GM18907 (cell line): ENCODE results near the gene UVRAG.

Source experiments
- ATAC-seq: cut with Tn5 transposase; IDR thresholded peaks from one replicate; pipeline ENCODE4 v1.9.1; 2021; ENCODE audit warnings: mild to moderate bottlenecking, moderate library complexity; ENCODE audit not compliant: unreplicated experiment

UVRAG gene

GRCh38 chr11:75802913-75803820 is 11.8 kb upstream of the UVRAG start:
- peak; percentile 75 for ATAC-seq

GRCh38 chr11:75809111-75809510 is 5.9 kb upstream of the UVRAG start:
- ATAC-seq = no peak

DNA sequence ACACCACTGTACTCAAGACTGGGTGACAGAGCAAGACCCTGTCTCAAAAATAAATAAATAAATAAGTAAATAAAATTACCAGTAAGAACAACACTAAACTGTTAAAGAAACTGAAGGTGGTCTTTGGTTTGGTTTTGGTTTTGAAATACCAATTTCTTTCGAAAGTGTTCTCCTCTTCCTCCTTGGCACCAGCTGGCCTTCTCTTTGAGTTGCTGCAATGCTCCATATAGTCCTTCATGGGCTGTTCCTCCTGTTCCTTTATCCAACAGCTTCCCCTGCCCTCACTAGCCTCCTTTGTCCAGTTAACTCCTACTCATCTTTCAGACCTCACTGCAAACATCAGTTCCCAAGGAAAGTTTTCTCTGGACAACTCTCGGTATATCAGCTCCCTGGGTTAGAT is 5.0 kb upstream of the UVRAG start:
- no peak for ATAC-seq

DNA sequence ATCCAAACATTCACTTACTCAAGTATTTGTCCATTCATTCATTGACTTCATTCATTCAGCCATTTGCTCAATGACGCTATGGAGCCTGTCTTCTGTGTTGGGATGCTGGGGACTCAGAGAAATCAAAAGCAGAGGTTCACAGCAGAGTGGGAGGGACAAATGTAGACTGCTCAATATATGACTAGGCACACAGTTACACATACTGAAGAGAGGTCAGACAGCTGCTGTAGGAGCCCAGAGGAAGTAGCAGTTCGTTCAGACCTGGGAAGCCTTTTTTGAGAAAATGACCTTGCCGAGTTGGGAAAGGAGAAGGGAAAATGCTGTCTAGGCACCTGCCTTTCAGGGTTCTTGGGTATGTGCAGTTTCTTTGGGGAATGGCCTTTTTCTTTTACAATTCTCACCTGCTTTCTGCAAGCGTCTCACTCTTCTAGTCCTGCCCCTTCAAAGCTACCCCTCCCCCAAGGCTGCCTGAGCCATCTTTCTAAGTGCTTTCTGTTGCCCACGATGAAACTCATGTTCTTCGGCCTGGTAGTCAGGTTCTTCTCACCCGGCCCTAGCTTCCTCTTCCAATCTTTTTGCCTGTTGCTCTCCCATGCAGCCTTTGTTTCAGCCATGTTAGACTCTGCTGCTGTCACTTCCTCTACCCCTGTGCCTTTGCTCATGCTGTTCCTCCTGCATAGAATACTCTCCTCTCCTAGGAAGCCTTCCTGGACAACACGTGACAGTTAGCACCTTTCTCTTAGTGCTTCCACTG is 4.2 kb upstream of the UVRAG start:
- no peak for ATAC-seq

GRCh38 chr11:75811485-75811884 is 3.5 kb upstream of the UVRAG start:
- no peak for ATAC-seq

GRCh38 chr11:75812542-75813040 is 2.4 kb upstream of the UVRAG start:
- no peak for ATAC-seq

- ATAC-seq = no peak
Observed at GRCh38 chr11:75813124-75813523, 1.9 kb upstream of the UVRAG start.

GRCh38 chr11:75813622-75814039 is 1.4 kb upstream of the UVRAG start:
- no peak for ATAC-seq

DNA sequence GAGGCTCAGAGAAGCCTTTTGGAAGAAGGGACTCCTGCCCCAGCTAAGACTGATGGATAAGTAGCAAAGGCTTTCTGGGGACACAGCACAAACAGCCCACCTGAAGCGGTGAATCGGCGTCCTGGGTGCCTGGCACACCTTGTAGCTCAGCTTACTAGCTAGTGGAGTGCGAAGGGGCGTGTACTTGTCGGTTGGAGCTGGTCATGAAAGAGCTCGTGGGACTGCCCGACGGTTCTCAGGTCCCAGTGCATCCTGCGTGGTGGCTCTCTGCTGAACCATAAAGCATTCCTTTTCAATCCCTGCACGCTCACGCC is 690 bp upstream of the UVRAG start:
- peak; percentile 31 for ATAC-seq

GRCh38 chr11:75815345-75816168 is 547 bp downstream of the UVRAG start:
- ATAC-seq = peak; percentile 17

- no peak for ATAC-seq
Observed at GRCh38 chr11:75816561-75817239, 1.7 kb downstream of the UVRAG start.

DNA sequence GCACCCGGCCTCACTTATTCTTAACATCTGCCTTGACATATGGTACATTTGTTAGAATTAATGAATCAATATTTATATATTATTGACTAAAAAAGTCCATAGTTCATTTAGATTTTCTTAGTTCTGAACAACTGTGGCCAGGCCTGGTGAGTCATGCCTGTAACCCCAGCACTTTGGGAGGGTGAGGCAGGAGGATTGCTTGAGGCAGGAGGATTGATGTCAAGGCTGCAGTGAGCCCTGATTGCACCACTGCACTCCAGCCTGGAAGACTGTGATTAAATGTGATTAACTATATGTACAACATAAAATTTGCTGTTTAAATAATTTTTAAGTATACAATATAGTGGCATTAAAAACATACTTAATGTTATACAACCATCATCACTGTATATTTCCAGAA is 5.6 kb downstream of the UVRAG start:
- ATAC-seq = no peak

- ATAC-seq = no peak
Observed at GRCh38 chr11:75821202-75821601, 6.2 kb downstream of the UVRAG start.

DNA sequence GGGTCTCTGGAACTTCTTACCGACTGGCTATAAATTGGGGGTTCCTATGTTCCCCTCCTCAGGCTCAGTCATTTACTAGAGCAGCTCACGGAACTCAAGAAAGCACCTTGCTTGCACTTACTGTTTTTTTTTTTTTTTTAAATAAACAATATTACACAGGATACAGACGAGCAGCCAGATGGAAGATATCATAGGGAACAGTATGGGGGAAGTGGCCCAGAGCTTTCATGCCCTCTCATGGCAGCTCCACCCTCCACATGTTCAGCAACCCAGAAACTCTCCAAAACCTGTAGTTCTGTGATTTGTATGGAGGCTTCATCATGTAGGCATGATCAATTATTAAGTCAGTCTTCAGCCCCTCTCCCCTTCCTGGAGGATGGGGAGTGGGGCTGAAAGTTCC is 7.5 kb downstream of the UVRAG start:
- no peak for ATAC-seq

DNA sequence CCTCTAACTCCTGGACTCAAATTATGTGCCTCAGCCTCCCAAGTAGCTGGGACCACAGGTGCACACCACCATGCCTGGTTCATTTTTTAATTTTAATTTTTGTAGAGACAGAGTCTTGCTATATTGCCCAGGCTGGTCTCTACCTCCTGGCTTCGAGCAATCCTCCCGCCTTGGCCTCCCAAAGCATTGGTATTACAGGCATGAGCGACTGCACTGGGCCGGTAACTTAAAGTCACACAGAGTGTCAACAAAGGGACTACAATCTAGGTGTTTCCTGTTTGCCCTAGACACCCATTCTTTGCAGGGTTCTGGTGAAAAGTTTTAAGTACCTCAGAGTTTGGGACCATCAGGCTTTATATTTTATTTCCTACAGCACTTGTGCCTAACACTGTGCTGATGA is 8.4 kb downstream of the UVRAG start:
- no peak for ATAC-seq

- ATAC-seq = no peak
Observed at GRCh38 chr11:75823946-75824345, 8.9 kb downstream of the UVRAG start.

DNA sequence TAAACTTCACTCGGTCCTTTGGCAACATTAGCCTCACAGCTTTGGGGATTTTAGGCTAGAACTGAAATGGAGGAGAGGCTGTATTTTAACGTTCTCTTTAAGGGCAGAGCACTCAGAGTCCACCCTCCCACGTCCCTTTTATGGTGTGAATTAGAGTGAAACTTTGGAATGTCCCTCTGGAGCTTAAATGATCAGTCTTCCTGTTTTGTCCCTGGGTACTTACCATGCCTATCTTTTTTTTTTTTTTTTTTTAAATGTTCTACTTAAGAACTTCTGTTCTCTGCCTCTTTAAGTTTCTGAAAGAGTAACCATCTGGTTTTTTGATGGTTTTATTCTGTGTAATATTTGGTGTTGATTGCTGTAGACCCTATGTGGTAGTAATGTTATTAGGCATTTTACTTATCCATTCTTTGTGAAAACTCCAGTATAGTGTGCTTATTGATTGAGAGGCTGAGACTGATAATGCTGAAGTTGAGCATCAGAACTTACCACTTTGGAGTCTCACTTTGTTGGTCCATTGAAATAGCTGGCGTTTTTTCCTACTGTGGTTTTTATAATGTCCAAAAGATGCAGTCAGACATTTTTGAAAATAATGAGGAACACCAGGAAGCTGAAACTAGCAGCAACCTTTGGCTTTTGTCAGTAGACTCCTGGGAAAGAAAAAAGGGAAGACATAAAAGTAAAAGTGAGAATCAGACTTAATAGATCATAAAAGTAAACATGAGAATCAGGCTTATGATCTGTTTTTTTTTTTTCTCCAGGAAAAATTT is 11.6 kb downstream of the UVRAG start:
- ATAC-seq = no peak

DNA sequence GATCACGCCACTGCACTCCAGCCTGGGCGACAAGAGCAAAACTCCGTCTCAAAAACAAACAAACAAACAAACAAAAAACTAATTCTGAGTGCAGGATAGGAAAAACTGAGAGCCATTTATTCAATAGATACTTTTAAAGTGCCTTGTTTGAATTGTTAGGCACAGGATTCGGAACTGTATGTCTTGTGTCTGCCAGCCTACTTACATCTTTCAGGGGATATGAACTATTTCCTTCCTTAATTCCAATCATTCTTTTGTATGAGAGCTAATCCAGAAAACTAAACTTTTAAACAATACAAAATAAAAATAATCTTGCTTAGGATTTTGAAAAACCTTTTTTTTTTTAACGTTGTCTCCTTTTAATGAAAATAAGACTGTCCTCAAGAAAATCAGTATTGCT is 12.6 kb downstream of the UVRAG start:
- no peak for ATAC-seq

GRCh38 chr11:75831915-75832502 is 17.0 kb downstream of the UVRAG start:
- no peak for ATAC-seq

DNA sequence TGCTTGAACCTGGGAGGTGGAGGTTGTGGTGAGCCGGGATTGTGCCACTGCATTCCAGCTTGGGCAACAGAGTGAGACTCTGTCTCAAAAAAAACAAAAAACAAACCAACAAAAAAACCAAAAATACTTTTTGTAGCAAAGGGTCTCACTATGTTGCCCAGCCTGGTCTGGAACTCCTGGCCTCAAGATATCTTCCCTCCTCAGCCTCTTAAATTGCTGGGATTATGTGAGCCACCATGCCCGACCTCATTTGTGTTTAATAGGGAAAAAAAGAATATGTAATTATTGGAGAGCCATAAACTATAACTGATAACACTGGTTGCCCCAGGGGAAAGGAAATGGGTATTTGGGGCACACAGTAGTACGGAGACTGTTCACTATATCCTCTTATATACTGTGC is 19.7 kb downstream of the UVRAG start:
- ATAC-seq = no peak
